ENCODE results near the gene EIF1B.

Gene EIF1B

DNA sequence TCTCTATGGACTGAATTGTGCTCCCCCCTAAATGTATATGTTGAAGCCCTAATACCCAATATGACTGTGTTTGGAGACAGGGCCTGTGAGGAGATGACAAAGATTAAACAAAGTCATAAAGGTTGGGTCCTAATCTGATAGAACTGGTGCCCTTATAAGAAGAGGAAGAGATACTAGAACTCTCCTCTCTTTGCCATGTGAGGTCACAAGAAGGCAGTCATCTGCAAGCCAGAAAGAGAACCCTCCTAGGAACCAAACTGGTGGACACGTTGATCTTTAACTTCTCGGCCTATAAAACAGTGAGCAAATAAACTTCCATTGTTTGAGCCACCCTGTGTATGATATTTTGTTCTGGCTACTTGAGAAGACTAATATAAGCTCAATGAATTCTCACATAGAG lies 45.9 kb downstream of the EIF1B start:
- no peak for DNase-seq

DNA sequence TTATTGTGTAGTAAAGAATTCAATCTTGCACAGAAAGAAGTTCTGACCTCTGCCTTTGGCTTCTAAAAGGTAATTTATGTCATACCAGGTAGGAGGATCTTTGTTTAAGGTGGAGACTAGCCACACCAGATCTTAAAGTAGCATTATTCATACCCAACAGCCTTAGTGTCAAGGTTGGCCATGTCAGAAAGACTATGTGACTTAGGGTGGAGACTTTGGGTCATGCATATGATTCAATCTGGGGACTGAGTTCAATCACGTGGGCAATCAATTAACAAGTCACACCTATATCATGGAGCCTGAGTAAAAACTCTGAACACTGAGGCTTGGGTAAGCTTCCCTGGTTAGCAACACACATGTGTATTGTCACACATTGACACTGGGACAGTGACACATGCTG lies 48.9 kb downstream of the EIF1B start:
- DNase-seq, result no peak
